Ishikawa (cell line): Measurements from ENCODE around the gene IGSF3.

Experiments used
- CREB1 ChIP-seq: IDR thresholded peaks from 2 replicates; pipeline ENCODE4 v1.6.1; 2012; ENCODE audit warnings: low read depth
- EGR1 ChIP-seq: IDR thresholded peaks from 2 replicates; pipeline ENCODE4 v1.6.1; 2012
- FOXM1 ChIP-seq: IDR thresholded peaks from 2 replicates; pipeline ENCODE4 v1.6.1; 2012; ENCODE audit warnings: low read depth, borderline replicate concordance
- TAF1 ChIP-seq: IDR thresholded peaks from 2 replicates; pipeline ENCODE4 v1.6.1; 2012; ENCODE audit warnings: low read depth, mild to moderate bottlenecking
- TCF12 ChIP-seq: IDR thresholded peaks from 2 replicates; pipeline ENCODE4 v1.6.1; 2012; ENCODE audit warnings: low read depth
- YY1 ChIP-seq: IDR thresholded peaks from 2 replicates; pipeline ENCODE4 v1.6.1; 2012; ENCODE audit warnings: low read depth
- TF ChIP-seq, protein P1 (sequence below): IDR thresholded peaks from 2 replicates; pipeline ENCODE4 v1.6.1; 2012

DNA sequence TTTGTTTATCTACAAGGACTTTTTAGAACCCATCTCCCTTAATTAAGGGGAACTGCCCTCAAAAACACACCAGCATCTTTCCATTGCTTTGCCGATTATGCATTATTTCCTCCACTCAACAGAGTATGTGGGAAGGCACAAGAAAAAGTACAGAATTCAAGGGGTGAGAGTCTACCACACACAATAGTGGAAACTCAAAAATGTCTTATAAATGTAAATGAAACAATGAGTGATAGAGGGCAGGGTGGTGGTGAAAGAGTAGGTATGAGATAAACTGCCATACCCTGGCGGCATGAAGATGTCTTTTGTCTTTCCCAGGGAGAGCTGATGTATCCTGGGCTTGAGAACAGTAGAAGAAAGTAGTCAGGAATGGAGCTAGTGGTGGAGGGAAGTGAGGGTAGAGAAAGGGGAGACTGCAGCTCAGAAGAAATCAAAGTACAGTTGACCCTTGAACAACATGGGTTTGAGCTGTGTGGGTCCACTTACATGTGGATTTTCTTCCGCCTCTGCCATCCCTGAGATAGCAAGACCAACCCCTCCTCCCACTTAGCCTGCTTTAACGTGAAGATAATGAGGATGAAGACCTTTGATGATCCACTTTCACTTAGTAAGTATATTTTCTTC lies 121.1 kb downstream of the IGSF3 start:
- TF ChIP-seq CREB1 (no peak), TAF1 (no peak), EGR1 (no peak), FOXM1 (no peak), YY1 (no peak), TCF12 (no peak)
- TF ChIP-seq, protein P1, sequence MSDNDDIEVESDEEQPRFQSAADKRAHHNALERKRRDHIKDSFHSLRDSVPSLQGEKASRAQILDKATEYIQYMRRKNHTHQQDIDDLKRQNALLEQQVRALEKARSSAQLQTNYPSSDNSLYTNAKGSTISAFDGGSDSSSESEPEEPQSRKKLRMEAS: no peak
